ENCODE measurements around the gene NMRK2. TPM values are rescaled to one million over a fixed set of nuclear protein-coding genes. Genes with fewer than 3 reads are reported as not detected.
A peak's percentile ranks its signal among the peaks of the same experiment; 100 is the strongest.
"Not testable (repeated sequence)": the region's sequence is repeated elsewhere in the genome, so short reads cannot be mapped to it uniquely, and the experiment has no call there.

Gene NMRK2
- polyA plus RNA-seq, 3 donors = not detected

DNA sequence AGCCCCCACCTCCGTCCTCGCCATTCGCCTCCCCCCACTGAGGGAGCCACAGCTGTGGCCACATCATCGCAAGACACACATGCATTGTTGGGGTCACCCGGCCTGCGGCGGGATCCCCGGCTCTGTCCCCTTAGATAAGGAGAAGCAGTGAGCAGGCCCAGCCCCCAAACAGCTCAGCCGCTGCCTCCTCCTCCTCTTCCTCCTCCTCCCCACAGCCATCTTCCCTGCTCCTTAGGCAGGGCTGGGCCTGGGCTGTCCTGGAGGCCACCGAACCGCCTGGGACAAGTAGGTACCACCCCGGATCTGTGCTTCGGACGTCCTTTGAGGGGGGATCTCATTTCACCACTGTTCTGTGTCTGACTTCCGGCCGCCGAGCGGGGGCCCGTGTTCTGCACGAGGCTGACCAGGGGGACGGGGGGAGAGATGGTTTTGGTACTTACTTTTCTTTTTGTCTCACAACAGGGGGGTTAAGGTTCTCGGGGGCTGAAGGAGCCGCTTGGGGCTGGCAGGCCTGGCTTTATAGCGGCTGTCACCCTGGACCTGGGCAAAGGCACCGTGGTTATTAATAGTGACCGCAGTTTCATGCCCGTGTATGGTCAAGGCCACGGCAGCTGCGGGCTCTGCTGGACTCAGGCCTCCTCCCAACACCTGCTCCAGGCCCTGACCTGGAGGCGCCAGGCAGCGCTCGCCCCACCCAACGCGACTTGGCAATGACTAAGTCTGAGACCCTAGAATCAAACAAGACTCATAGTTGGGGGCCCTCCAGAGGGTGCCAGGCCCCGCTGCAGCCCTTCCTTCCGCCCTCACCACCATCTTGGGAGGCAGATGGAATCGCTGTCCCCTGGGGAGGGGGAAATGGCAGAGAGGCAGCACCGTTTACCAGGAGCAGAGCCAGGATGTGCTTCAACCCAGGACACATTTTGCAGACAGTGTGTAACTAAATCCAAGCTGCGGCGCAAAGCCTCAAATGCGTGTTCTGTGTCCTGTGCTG, 18.3 kb downstream of the NMRK2 start:
- peaks cover 2 to 6% of the 10 kb centered on the region in 2 donors for H3K36me3 ChIP-seq (replicated peaks in 1 of 2; ENCODE audit: control insufficient read depth in 1 of 2, insufficient read depth in 2 of 2, low read length in 2 of 2)
- peaks cover 2 to 6% of the 10 kb centered on the region in 2 donors for H3K36me3 Mint-ChIP-seq
- H3K4me1 ChIP-seq (ENCODE audit: control insufficient read depth in 1 of 2, insufficient read depth in 2 of 2, low read length in 2 of 2) = peaks cover 0 to 16% of the 10 kb centered on the region in 2 donors
- no peaks in the 10 kb centered on the region for H3K79me2 ChIP-seq (ENCODE audit: insufficient read depth, low read length)
- intact Hi-C loops (cut with micrococcal nuclease) = no loop called here
- peak in 1 of 3 donors; percentile 16 for DNase-seq
- peak overlapping the region; percentile 88 to 93 for H3K4me3 Mint-ChIP-seq
- H3K27me3 ChIP-seq (ENCODE audit: control insufficient read depth in 2 of 2, insufficient read depth in 2 of 2, low read length in 2 of 2) = no peaks in the 10 kb centered on the region
- H3K4me3 ChIP-seq (replicated peaks in 1 of 3; ENCODE audit: low read depth in 2 of 3, low read length in 3 of 3) = peak overlapping the region; percentile 32 to 77 (median 53)
- H3K27ac ChIP-seq (ENCODE audit: low read depth in 1 of 2, low read length in 2 of 2) = no peak overlapping the region
- WGBS (ENCODE audit: insufficient coverage) = 23% methylated on average over 22 of the region's 41 CpGs
- H3K4me1 Mint-ChIP-seq = peaks cover 21% of the 10 kb centered on the region
- H3K4me2 ChIP-seq (replicated peaks; ENCODE audit: extremely low read depth, low read length, poor library complexity, severe bottlenecking) = peak overlapping the region; percentile 77
- peak overlapping the region in 4 of 7 donors; percentile 32 to 47 (median 42) for H3K27ac Mint-ChIP-seq
- peaks cover 4% of the 10 kb centered on the region for H4K20me1 ChIP-seq (ENCODE audit: insufficient read depth, low read length)
- TF ChIP-seq, protein P1, sequence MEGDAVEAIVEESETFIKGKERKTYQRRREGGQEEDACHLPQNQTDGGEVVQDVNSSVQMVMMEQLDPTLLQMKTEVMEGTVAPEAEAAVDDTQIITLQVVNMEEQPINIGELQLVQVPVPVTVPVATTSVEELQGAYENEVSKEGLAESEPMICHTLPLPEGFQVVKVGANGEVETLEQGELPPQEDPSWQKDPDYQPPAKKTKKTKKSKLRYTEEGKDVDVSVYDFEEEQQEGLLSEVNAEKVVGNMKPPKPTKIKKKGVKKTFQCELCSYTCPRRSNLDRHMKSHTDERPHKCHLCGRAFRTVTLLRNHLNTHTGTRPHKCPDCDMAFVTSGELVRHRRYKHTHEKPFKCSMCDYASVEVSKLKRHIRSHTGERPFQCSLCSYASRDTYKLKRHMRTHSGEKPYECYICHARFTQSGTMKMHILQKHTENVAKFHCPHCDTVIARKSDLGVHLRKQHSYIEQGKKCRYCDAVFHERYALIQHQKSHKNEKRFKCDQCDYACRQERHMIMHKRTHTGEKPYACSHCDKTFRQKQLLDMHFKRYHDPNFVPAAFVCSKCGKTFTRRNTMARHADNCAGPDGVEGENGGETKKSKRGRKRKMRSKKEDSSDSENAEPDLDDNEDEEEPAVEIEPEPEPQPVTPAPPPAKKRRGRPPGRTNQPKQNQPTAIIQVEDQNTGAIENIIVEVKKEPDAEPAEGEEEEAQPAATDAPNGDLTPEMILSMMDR (IDR thresholded peaks at IDR 0.05) = no peak
- peak overlapping the region; percentile 89 for H2AFZ ChIP-seq (ENCODE audit: insufficient read depth, low read depth, low read length, poor library complexity, severe bottlenecking)
- peak overlapping the region; percentile 61 for H3K9ac ChIP-seq (ENCODE audit: insufficient read depth, low read length, poor library complexity, severe bottlenecking)
- H3K9me3 ChIP-seq (replicated peaks in 1 of 2; ENCODE audit: control insufficient read depth in 1 of 2, insufficient read depth in 1 of 2, low read length in 2 of 2) = no peaks in the 10 kb centered on the region
- peaks cover 0 to 2% (median 0%) of the 10 kb centered on the region in 7 donors for H3K9me3 Mint-ChIP-seq
- H3K27me3 Mint-ChIP-seq (ENCODE audit: low read depth in 3 of 3) = peaks cover 4 to 13% (median 9%) of the 10 kb centered on the region in 3 donors

DNA sequence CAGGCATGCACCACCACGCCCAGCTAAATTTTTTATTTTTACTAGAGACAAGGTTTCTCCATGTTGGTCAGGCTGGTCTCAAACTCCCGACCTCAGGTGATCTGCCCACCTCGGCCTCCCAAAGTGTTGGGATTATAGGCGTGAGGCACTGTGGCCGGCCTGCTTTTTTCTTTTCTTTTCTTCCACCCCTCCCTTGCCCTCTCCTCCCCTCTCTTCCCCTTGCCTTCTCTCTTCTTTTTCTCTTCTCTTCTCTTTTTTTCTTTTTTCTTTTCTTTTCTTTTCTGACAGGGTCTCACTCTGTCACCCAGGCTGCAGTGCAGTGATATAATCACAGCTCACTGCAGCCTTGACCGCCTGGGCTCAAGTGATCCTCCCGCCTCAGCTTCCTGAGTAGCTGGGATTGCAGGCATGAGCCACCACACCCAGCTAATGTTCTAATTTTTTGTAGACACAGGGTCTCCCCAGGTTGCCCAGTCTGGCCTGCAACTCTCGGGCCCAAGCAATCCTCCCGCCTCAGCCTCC, 19.9 kb downstream of the NMRK2 start:
- H3K4me3 Mint-ChIP-seq; H3K79me2 ChIP-seq (ENCODE audit: insufficient read depth, low read length); H3K27me3 ChIP-seq (ENCODE audit: control insufficient read depth in 2 of 2, insufficient read depth in 2 of 2, low read length in 2 of 2); intact Hi-C loops (cut with micrococcal nuclease); H3K9ac ChIP-seq (ENCODE audit: insufficient read depth, low read length, poor library complexity, severe bottlenecking); H2AFZ ChIP-seq (ENCODE audit: insufficient read depth, low read depth, low read length, poor library complexity, severe bottlenecking); H3K4me2 ChIP-seq (replicated peaks; ENCODE audit: extremely low read depth, low read length, poor library complexity, severe bottlenecking); H3K9me3 ChIP-seq (replicated peaks in 1 of 2; ENCODE audit: control insufficient read depth in 1 of 2, insufficient read depth in 1 of 2, low read length in 2 of 2); DNase-seq; H4K20me1 ChIP-seq (ENCODE audit: insufficient read depth, low read length); H3K27ac ChIP-seq (ENCODE audit: low read depth in 1 of 2, low read length in 2 of 2); H3K9me3 Mint-ChIP-seq; H3K4me3 ChIP-seq (replicated peaks in 1 of 3; ENCODE audit: low read depth in 2 of 3, low read length in 3 of 3): not testable (repeated sequence)
- peaks cover 4 to 13% (median 10%) of the 10 kb centered on the region in 3 donors for H3K27me3 Mint-ChIP-seq (ENCODE audit: low read depth in 3 of 3)
- Histone ChIP-seq H3K4me1 (ENCODE audit: control insufficient read depth in 1 of 2, insufficient read depth in 2 of 2, low read length in 2 of 2) (peaks cover 0 to 16% of the 10 kb centered on the region in 2 donors), H3K36me3 (replicated peaks in 1 of 2; ENCODE audit: control insufficient read depth in 1 of 2, insufficient read depth in 2 of 2, low read length in 2 of 2) (peaks cover 4 to 17% of the 10 kb centered on the region in 2 donors)
- WGBS (ENCODE audit: insufficient coverage) = 70% methylated on average over 6 of the region's 9 CpGs
- H3K36me3 Mint-ChIP-seq = peaks cover 5 to 17% of the 10 kb centered on the region in 2 donors
- H3K4me1 Mint-ChIP-seq = peaks cover 21% of the 10 kb centered on the region
- peak overlapping the region in 2 of 7 donors; percentile 42 to 52 for H3K27ac Mint-ChIP-seq
